ENCODE results near the gene FTO.

Gene FTO

DNA sequence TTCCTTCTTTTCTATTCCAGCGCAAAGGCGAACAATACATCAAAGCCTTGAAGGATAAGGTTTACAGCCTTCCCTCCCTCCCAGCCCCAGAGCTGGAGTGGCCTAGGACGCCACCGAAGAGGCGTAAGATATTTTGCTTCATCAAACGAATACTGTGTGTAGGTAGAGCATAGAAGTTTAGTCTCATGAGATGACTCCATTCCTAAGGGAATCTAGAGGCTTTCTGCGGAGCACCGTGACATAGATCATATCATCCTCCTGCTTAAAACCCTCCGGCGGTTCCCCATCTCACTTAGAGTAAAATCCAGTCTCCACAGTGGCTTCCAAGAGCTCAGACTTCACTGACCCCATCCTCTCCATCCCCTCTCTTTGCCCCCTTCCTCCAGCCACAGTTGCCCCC, 390.7 kb downstream of the FTO start:
- no peaks in the 10 kb centered on the region for H3K36me3 ChIP-seq (replicated peaks; ENCODE audit: insufficient read depth, low read length)
- no peak for TF ChIP-seq EZH2 (optimal IDR thresholded peaks at IDR 0.05; ENCODE audit: low read depth, low read length)
- TF ChIP-seq, protein P1, sequence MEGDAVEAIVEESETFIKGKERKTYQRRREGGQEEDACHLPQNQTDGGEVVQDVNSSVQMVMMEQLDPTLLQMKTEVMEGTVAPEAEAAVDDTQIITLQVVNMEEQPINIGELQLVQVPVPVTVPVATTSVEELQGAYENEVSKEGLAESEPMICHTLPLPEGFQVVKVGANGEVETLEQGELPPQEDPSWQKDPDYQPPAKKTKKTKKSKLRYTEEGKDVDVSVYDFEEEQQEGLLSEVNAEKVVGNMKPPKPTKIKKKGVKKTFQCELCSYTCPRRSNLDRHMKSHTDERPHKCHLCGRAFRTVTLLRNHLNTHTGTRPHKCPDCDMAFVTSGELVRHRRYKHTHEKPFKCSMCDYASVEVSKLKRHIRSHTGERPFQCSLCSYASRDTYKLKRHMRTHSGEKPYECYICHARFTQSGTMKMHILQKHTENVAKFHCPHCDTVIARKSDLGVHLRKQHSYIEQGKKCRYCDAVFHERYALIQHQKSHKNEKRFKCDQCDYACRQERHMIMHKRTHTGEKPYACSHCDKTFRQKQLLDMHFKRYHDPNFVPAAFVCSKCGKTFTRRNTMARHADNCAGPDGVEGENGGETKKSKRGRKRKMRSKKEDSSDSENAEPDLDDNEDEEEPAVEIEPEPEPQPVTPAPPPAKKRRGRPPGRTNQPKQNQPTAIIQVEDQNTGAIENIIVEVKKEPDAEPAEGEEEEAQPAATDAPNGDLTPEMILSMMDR (IDR thresholded peaks at IDR 0.05; ENCODE audit: low read length): no peak
- TF ChIP-seq EZH2phosphoT487 (IDR thresholded peaks at IDR 0.05; ENCODE audit: low read length): no peak

DNA sequence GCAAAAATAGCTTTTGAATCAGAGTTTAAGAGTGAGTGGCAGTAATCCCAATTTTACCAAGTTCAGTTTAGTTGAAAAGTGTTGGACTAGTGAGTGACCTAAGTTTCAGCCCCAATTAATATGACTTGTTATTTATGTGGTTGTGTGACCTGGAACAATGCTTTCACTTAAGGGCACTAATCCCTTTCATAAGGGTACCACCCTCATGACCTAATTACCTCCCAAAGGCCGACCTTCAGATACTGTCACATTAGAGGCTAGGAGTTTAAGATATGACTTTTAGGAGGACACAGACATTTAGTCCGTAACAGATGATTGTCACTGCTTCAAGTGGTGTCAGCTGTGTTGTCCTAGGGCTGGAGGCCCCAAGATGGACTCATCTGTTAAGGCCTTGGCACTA, 392.7 kb downstream of the FTO start:
- DNase-seq: no peak
- Histone ChIP-seq H3K27ac (ENCODE audit: low read length) (no peak overlapping the region), H3K4me1 (ENCODE audit: low read length) (no peaks in the 10 kb centered on the region), H3K4me3 (ENCODE audit: low read length) (no peak overlapping the region), H3K79me2 (ENCODE audit: low read length) (no peaks in the 10 kb centered on the region), H4K20me1 (ENCODE audit: insufficient read depth, low read length) (no peaks in the 10 kb centered on the region), H3K27me3 (replicated peaks; ENCODE audit: insufficient read depth, low read length) (no peaks in the 10 kb centered on the region), H3K36me3 (replicated peaks; ENCODE audit: insufficient read depth, low read length) (no peaks in the 10 kb centered on the region), H3K9me3 (replicated peaks; ENCODE audit: insufficient read depth, low read length) (no peaks in the 10 kb centered on the region), H2AFZ (ENCODE audit: low read length) (no peak overlapping the region), H3F3A (ENCODE audit: insufficient read depth, low read length) (no peaks in the 10 kb centered on the region), H3K9ac (ENCODE audit: low read length) (no peak overlapping the region), H3K4me2 (ENCODE audit: low read depth, low read length) (no peak overlapping the region), H3K9me2 (replicated peaks; ENCODE audit: insufficient read depth, low read length) (no peaks in the 10 kb centered on the region)
- TF ChIP-seq EZH2 (optimal IDR thresholded peaks at IDR 0.05; ENCODE audit: low read depth, low read length) (no peak), EZH2phosphoT487 (IDR thresholded peaks at IDR 0.05; ENCODE audit: low read length) (no peak)
- TF ChIP-seq, protein P1 (IDR thresholded peaks at IDR 0.05; ENCODE audit: low read length): no peak

More for the DNA sequence above, 390.7 kb downstream of the FTO start:
- no peaks in the 10 kb centered on the region for H3K27me3 ChIP-seq (replicated peaks; ENCODE audit: insufficient read depth, low read length)
- DNase-seq: no peak
- no peaks in the 10 kb centered on the region for H3K9me3 ChIP-seq (replicated peaks; ENCODE audit: insufficient read depth, low read length)
- H2AFZ ChIP-seq (ENCODE audit: low read length): no peak overlapping the region
- no peak overlapping the region for H3K4me2 ChIP-seq (ENCODE audit: low read depth, low read length)
- no peaks in the 10 kb centered on the region for H3K9me2 ChIP-seq (replicated peaks; ENCODE audit: insufficient read depth, low read length)
- no peaks in the 10 kb centered on the region for H3F3A ChIP-seq (ENCODE audit: insufficient read depth, low read length)
- no peak overlapping the region for H3K27ac ChIP-seq (ENCODE audit: low read length)
- H3K79me2 ChIP-seq (ENCODE audit: low read length): no peaks in the 10 kb centered on the region
- H3K9ac ChIP-seq (ENCODE audit: low read length): no peak overlapping the region
- no peaks in the 10 kb centered on the region for H3K4me1 ChIP-seq (ENCODE audit: low read length)
- H3K4me3 ChIP-seq (ENCODE audit: low read length): no peak overlapping the region
- no peaks in the 10 kb centered on the region for H4K20me1 ChIP-seq (ENCODE audit: insufficient read depth, low read length)

DNA sequence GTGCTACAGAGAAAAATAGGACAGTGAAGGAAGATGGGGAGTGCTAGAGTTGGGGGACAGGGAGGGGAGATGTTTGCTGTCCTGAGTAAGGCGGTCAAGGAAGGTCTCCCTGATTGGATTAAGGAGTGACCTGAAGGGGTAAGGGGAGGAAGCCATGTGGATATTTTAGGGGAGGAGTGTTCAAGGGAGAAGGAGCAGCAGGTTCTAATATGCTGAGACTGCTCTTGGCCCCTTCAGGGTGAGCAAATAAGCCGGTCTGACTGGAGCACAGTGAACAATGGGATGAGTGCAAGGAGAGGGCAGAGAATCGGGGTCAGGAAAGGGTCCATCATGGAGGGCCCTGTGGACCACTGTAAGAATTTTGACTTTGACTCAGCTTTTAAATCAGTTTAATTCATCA, 393.8 kb downstream of the FTO start:
- Histone ChIP-seq H3F3A (ENCODE audit: insufficient read depth, low read length) (no peaks in the 10 kb centered on the region), H3K4me1 (ENCODE audit: low read length) (no peaks in the 10 kb centered on the region)

More for the DNA sequence above, 393.8 kb downstream of the FTO start:
- Histone ChIP-seq H3K36me3 (replicated peaks; ENCODE audit: insufficient read depth, low read length) (no peaks in the 10 kb centered on the region), H3K27me3 (replicated peaks; ENCODE audit: insufficient read depth, low read length) (no peaks in the 10 kb centered on the region), H3K9me2 (replicated peaks; ENCODE audit: insufficient read depth, low read length) (no peaks in the 10 kb centered on the region; the same call in 1 of the 2 replicates), H2AFZ (ENCODE audit: low read length) (no peak overlapping the region), H3K9ac (ENCODE audit: low read length) (no peak overlapping the region), H3K79me2 (ENCODE audit: low read length) (no peaks in the 10 kb centered on the region), H3K27ac (ENCODE audit: low read length) (no peak overlapping the region), H4K20me1 (ENCODE audit: insufficient read depth, low read length) (no peaks in the 10 kb centered on the region), H3K4me3 (ENCODE audit: low read length) (no peak overlapping the region), H3K4me2 (ENCODE audit: low read depth, low read length) (no peak overlapping the region), H3K9me3 (replicated peaks; ENCODE audit: insufficient read depth, low read length) (no peaks in the 10 kb centered on the region)
- no peak for TF ChIP-seq EZH2phosphoT487 (IDR thresholded peaks at IDR 0.05; ENCODE audit: low read length)
- TF ChIP-seq EZH2 (optimal IDR thresholded peaks at IDR 0.05; ENCODE audit: low read depth, low read length): no peak
- TF ChIP-seq, protein P1 (IDR thresholded peaks at IDR 0.05; ENCODE audit: low read length): no peak
- no peak for DNase-seq
